B cell (primary cell): ENCODE results near the gene UCHL1. TPM values are rescaled to one million over a fixed set of nuclear protein-coding genes. Genes with fewer than 3 reads are reported as not detected.
"Not testable (repeated sequence)": the region's sequence is repeated elsewhere in the genome, so short reads cannot be mapped to it uniquely, and the experiment has no call there.

Source experiments
- ATAC-seq: fragments of 200-7000 bp; cut with Tn5 transposase; one replicate; pipeline ENCODE4 v1.10.0; 2021; ENCODE audit warnings: low read depth, mild to moderate bottlenecking, moderate number of reproducible peaks, moderate library complexity
- CTCF ChIA-PET: fragments of 350-600 bp; sonication (Branson Sonifier 250); formaldehyde crosslinking; loops from one replicate; lab custom pipeline; 2021; ENCODE audit warnings: antibody characterized with exemption, inconsistent platforms; lab: Charles Lee
- POLR2A ChIA-PET: fragments of 350-600 bp; sonication (Branson Sonifier 250); formaldehyde crosslinking; loops from one replicate; lab custom pipeline; 2021; ENCODE audit warnings: antibody characterized with exemption; lab: Charles Lee
- DNase-seq: peaks from one replicate; pipeline ENCODE4 v3.0.0; 2013
- H2AFZ ChIP-seq: 2 replicates; pipeline ENCODE4 v1.6.1; 2012; ENCODE audit warnings: mild to moderate bottlenecking, low read depth, low read length; ENCODE audit not compliant: insufficient read depth, poor library complexity, severe bottlenecking
- H3K27ac ChIP-seq, 2 donors: 1 replicate in 1 of 2; 2 replicates in 1 of 2; pipeline ENCODE4 v1.5.1; 2012 to 2013; ENCODE audit warnings: low read length in 2 of 2, mild to moderate bottlenecking in 2 of 2, moderate library complexity in 1 of 2
- H3K27me3 ChIP-seq, 4 experiments: fragments of 200-600 bp in 1 of 4; sonication (generic) in 1 of 4; replicated peaks in 1 of 4; 1 replicate in 2 of 4; 2 replicates in 2 of 4; pipeline versions ENCODE4 v1.6.1 to v1.7.0; 2013 to 2016; ENCODE audit warnings: low read length in 3 of 4, mild to moderate bottlenecking in 2 of 4, mixed read lengths in 1 of 4, moderate library complexity in 1 of 4; ENCODE audit not compliant: insufficient read depth in 4 of 4, control insufficient read depth in 3 of 4; ENCODE audit errors: control extremely low read depth in 1 of 4
- H3K36me3 ChIP-seq, 2 experiments: replicated peaks in 1 of 2; 1 replicate in 1 of 2; 2 replicates in 1 of 2; pipeline versions ENCODE4 v1.6.1 to v1.7.1; 2013; ENCODE audit warnings: low read length in 1 of 2; ENCODE audit not compliant: insufficient read depth in 2 of 2, control insufficient read depth in 1 of 2; ENCODE audit errors: control extremely low read depth in 1 of 2, extremely low read depth in 1 of 2
- H3K4me1 ChIP-seq, 2 donors: fragments of 200-600 bp in 1 of 2; sonication (generic) in 1 of 2; 1 replicate in 1 of 2; 2 replicates in 1 of 2; pipeline versions ENCODE4 v1.5.1 to v1.6.1; 2013 to 2017; ENCODE audit warnings: low read length in 2 of 2; ENCODE audit not compliant: control insufficient read depth in 2 of 2, insufficient read depth in 2 of 2
- H3K4me2 ChIP-seq: replicated peaks from 2 replicates; pipeline ENCODE3; 2012; ENCODE audit warnings: mild to moderate bottlenecking, low read depth, low read length; ENCODE audit not compliant: poor library complexity, severe bottlenecking
- H3K4me3 ChIP-seq, 5 experiments: fragments of 200-600 bp in 1 of 5; sonication (generic) in 1 of 5; 1 replicate in 3 of 5; 2 replicates in 2 of 5; pipeline versions ENCODE4 v1.5.1 to v1.7.0; 2011 to 2016; ENCODE audit warnings: low read length in 4 of 5, mild to moderate bottlenecking in 4 of 5, low read depth in 2 of 5, control low read depth in 1 of 5, moderate library complexity in 1 of 5; ENCODE audit not compliant: insufficient read depth in 1 of 5; ENCODE audit errors: control extremely low read depth in 1 of 5, extremely low read depth in 1 of 5
- H3K79me2 ChIP-seq: fragments of 200-600 bp; sonication (generic); one replicate; pipeline ENCODE4 v1.6.0; 2016; ENCODE audit warnings: low read length; ENCODE audit not compliant: control insufficient read depth, insufficient read depth
- H3K9ac ChIP-seq: fragments of 200-600 bp; sonication (generic); 2 replicates; pipeline ENCODE4 v1.6.1; 2017; ENCODE audit warnings: mild to moderate bottlenecking, low read length, moderate library complexity
- H3K9me3 ChIP-seq, 3 donors: one replicate each; pipeline versions ENCODE4 v1.6.1 to v1.7.1; 2013; ENCODE audit warnings: low read length in 2 of 3; ENCODE audit not compliant: control insufficient read depth in 2 of 3, insufficient read depth in 1 of 3; ENCODE audit errors: control extremely low read depth in 1 of 3
- H4K20me1 ChIP-seq: 2 replicates; pipeline ENCODE4 v1.6.0; 2012; ENCODE audit warnings: mild to moderate bottlenecking, low read length; ENCODE audit not compliant: insufficient read depth, control insufficient read depth, poor library complexity, severe bottlenecking
- H3K27ac Mint-ChIP-seq: one replicate; pipeline ENCODE4 v1.8.0; 2021; ENCODE audit warnings: mixed read lengths
- H3K27me3 Mint-ChIP-seq: one replicate; pipeline ENCODE4 v1.8.0; 2021; ENCODE audit warnings: mixed read lengths
- H3K4me1 Mint-ChIP-seq: one replicate; pipeline ENCODE4 v1.8.0; 2021; ENCODE audit warnings: mixed read lengths
- H3K4me3 Mint-ChIP-seq: one replicate; pipeline ENCODE4 v1.8.0; 2021; ENCODE audit warnings: mixed read lengths
- H3K9me3 Mint-ChIP-seq: one replicate; pipeline ENCODE4 v1.8.0; 2022; ENCODE audit warnings: mixed read lengths; ENCODE audit not compliant: insufficient read depth
- CTCF ChIP-seq: fragments of 200-600 bp; IDR thresholded peaks from one replicate; pipeline ENCODE4 v1.8.0; 2022; ENCODE audit warnings: antibody characterized with exemption, mild to moderate bottlenecking
- EZH2 ChIP-seq: IDR thresholded peaks from 2 replicates; pipeline ENCODE4 v1.6.1; 2012; ENCODE audit warnings: borderline replicate concordance, low read depth, mild to moderate bottlenecking, moderate library complexity, low read length; ENCODE audit not compliant: insufficient read depth, poor library complexity, severe bottlenecking
- WGBS: methylation state at CpG from one replicate; pipeline ENCODE4 v1.1.5; 2013; ENCODE audit warnings: missing lambda C conversion rate; ENCODE audit not compliant: insufficient coverage; 5-methylcytosine and 5-hydroxymethylcytosine counted together
- intact Hi-C: fragments of 100-400 bp; cut with micrococcal nuclease; formaldehyde crosslinking; loops from one replicate; pipeline ENCODE4 v1.10.0; 2022
- polyA plus RNA-seq: library from polyadenylated mRNA; depleted of rRNA; stranded (reverse); fragments of >200 nt; gene quantifications from 2 replicates; pipeline ENCODE4 v1.2.3, GENCODE V29; 2012
- total RNA-seq, 2 donors: library from RNA; stranded (reverse); fragments of 120-200 nt in 1 of 2; gene quantifications; 1 replicate in 1 of 2; 2 replicates in 1 of 2; pipeline versions ENCODE4 v1.2.3 to v1.2.4, GENCODE V29; 2013 to 2022

UCHL1 gene
- total and polyA plus RNA-seq, 2 donors (not counting 1 experiment from before 2014, with no cell fraction given): 0.47 to 0.84 TPM

DNA sequence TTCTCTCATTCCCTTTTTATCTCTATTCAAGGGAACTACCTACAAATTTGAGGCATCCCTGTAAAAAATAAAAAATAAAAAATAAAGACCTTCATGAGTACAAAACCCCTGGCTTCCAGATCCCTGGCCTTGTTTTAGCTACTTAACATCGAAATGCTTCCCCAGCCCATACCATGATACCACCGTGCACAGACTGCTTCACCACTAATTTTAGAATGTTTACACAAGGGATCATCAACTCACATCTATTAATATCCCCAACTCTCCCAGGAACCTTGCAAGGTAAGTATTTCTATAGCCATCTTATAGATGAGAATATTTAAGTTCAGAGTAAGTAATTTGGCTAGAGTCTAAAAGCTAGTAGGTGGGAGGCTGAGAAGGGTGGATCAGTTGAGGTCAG, 51.7 kb downstream of the UCHL1 start:
- no peak overlapping the region for H3K27ac Mint-ChIP-seq
- CTCF ChIA-PET: interaction anchor here (0.6 kb wide), 1 partner anchor 27 kb away, joined by 3 read pairs; no protein-coding TSS in a partner anchor
- WGBS: 83% methylated on average over 2 of the region's 2 CpGs

DNA sequence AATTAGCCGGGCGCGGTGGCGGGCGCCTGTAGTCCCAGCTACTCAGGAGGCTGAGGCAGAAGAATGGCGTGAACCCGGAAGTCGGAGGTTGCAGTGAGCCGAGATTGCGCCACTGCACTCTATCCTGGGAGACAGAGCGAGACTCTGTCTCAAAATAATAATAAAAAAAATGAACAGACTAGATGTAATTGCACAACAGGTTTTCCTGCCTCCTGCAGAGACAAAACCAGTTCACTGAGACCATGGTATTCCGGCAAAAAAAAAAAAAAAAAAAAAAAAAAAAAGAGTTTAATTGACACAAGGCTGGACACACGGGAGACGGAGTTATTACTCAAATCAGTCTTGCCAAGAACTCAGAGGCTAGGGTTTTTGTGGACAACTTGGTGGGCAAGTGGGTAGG, 58.7 kb downstream of the UCHL1 start:
- H3K4me3 Mint-ChIP-seq, H4K20me1 ChIP-seq, H3K27ac Mint-ChIP-seq, H3K4me1 Mint-ChIP-seq, H3K4me1 ChIP-seq, H3K36me3 ChIP-seq, H3K9me3 ChIP-seq, ATAC-seq, H3K4me2 ChIP-seq, H3K27ac ChIP-seq, H3K79me2 ChIP-seq, H2AFZ ChIP-seq, POLR2A ChIA-PET, intact Hi-C loops, H3K9ac ChIP-seq, H3K9me3 Mint-ChIP-seq, H3K27me3 ChIP-seq, H3K4me3 ChIP-seq, DNase-seq, CTCF ChIA-PET: not testable (repeated sequence)
- H3K27me3 Mint-ChIP-seq: peaks cover 14% of the 10 kb centered on the region
- 100% methylated on average over 3 of the region's 14 CpGs for WGBS

More for the DNA sequence above, 51.7 kb downstream of the UCHL1 start:
- H3K27me3 ChIP-seq: peaks cover 0 to 2% (median 0%) of the 10 kb centered on the region in 4 experiments
- H3K4me3 Mint-ChIP-seq: no peak overlapping the region
- H3K27ac ChIP-seq: no peak overlapping the region
- H3K9ac ChIP-seq: no peak overlapping the region
- no peak overlapping the region for H3K4me3 ChIP-seq
- ATAC-seq (no peak), DNase-seq (no peak)
- H4K20me1 ChIP-seq: no peaks in the 10 kb centered on the region
- no peaks in the 10 kb centered on the region for H3K4me1 Mint-ChIP-seq
- H3K27me3 Mint-ChIP-seq: peaks cover 30% of the 10 kb centered on the region
- H3K9me3 Mint-ChIP-seq: peaks cover 2% of the 10 kb centered on the region
- H3K4me1 ChIP-seq: no peaks in the 10 kb centered on the region
- intact Hi-C loops: no loop called here
- H3K9me3 ChIP-seq: peaks cover 0 to 4% (median 0%) of the 10 kb centered on the region in 3 donors
- no peak overlapping the region for H3K4me2 ChIP-seq
- POLR2A ChIA-PET: no interaction called here
- no peak overlapping the region for H2AFZ ChIP-seq
- no peaks in the 10 kb centered on the region for H3K36me3 ChIP-seq
- no peak for TF ChIP-seq CTCF
- TF ChIP-seq EZH2: no peak
- H3K79me2 ChIP-seq: no peaks in the 10 kb centered on the region
